ENCODE data around the gene FBXL19.

GRCh38 chr16:30967795-30968194, 44.4 kb downstream of the FBXL19 start:
- TF ChIP-seq, protein P1, sequence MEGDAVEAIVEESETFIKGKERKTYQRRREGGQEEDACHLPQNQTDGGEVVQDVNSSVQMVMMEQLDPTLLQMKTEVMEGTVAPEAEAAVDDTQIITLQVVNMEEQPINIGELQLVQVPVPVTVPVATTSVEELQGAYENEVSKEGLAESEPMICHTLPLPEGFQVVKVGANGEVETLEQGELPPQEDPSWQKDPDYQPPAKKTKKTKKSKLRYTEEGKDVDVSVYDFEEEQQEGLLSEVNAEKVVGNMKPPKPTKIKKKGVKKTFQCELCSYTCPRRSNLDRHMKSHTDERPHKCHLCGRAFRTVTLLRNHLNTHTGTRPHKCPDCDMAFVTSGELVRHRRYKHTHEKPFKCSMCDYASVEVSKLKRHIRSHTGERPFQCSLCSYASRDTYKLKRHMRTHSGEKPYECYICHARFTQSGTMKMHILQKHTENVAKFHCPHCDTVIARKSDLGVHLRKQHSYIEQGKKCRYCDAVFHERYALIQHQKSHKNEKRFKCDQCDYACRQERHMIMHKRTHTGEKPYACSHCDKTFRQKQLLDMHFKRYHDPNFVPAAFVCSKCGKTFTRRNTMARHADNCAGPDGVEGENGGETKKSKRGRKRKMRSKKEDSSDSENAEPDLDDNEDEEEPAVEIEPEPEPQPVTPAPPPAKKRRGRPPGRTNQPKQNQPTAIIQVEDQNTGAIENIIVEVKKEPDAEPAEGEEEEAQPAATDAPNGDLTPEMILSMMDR (conservative IDR thresholded peaks at IDR 0.05 in 1 of 2, IDR thresholded peaks at IDR 0.05 in 1 of 2; ENCODE audit: low read depth in 1 of 2, low read length in 2 of 2) = no peak
- TF ChIP-seq EZH2 (IDR thresholded peaks at IDR 0.05; ENCODE audit: low read length, missing control alignments) = no peak

Data from fibroblast of lung (primary cell).